H1 (cell line): ENCODE results near the gene CACNA2D4. TPM values are rescaled to one million over a fixed set of nuclear protein-coding genes. Genes with fewer than 3 reads are reported as not detected.

Source experiments
- CTCF ChIA-PET: fragments of 300-600 bp; sonication (Branson Sonifier 250); formaldehyde crosslinking; loops from one replicate; lab custom pipeline; 2021; ENCODE audit not compliant: partially characterized antibody; lab: Charles Lee
- POLR2A ChIA-PET: fragments of 300-600 bp; sonication (Branson Sonifier 250); formaldehyde crosslinking; loops from one replicate; lab custom pipeline; 2021; ENCODE audit warnings: inconsistent platforms; ENCODE audit not compliant: partially characterized antibody; lab: Charles Lee
- DNase-seq, 2 experiments: peaks; one replicate each; pipeline versions ENCODE4 v3.0.0 to v3.0.0-alpha.2; 2010 to 2022; ENCODE audit warnings: low spot score in 2 of 2, low read depth in 1 of 2, mixed read lengths in 1 of 2
- FAIRE-seq: peaks from 2 replicates; lab custom pipeline; 2011; peaks lifted over from hg19 to GRCh38; lab: Jason Lieb, UNC
- H2AFZ ChIP-seq: 2 replicates; pipeline ENCODE4 v1.8.1; 2012; ENCODE audit warnings: low read length, inconsistent platforms
- H2AK5ac ChIP-seq: 2 replicates; pipeline ENCODE4 v1.6.1; 2013; ENCODE audit warnings: low read depth, low read length
- H2BK120ac ChIP-seq: replicated peaks from 2 replicates; pipeline ENCODE3; 2013; ENCODE audit warnings: low read depth, low read length, inconsistent platforms
- H2BK12ac ChIP-seq: 2 replicates; pipeline ENCODE4 v1.6.1; 2013; ENCODE audit warnings: low read depth, low read length
- H2BK15ac ChIP-seq: 2 replicates; pipeline ENCODE4 v1.6.1; 2013; ENCODE audit warnings: low read length
- H2BK20ac ChIP-seq: 2 replicates; pipeline ENCODE4 v1.6.1; 2013; ENCODE audit warnings: low read length
- H2BK5ac ChIP-seq: 2 replicates; pipeline ENCODE4 v1.6.1; 2013; ENCODE audit warnings: low read depth, low read length
- H3K14ac ChIP-seq: 2 replicates; pipeline ENCODE4 v1.6.1; 2013; ENCODE audit warnings: inconsistent platforms; ENCODE audit not compliant: insufficient read length
- H3K18ac ChIP-seq: 2 replicates; pipeline ENCODE4 v1.6.1; 2013; ENCODE audit warnings: low read length; ENCODE audit errors: extremely low read depth
- H3K23ac ChIP-seq: 2 replicates; pipeline ENCODE4 v1.6.1; 2013; ENCODE audit warnings: inconsistent platforms; ENCODE audit not compliant: insufficient read length
- H3K23me2 ChIP-seq: 2 replicates; pipeline ENCODE4 v1.6.1; 2013; ENCODE audit warnings: low read depth, low read length
- H3K27ac ChIP-seq: 2 replicates; pipeline ENCODE4 v1.6.1; 2011; ENCODE audit warnings: low read depth, low read length, inconsistent platforms
- H3K27me3 ChIP-seq, 4 experiments: replicated peaks in 1 of 4; 1 replicate in 1 of 4; 2 replicates in 3 of 4; pipeline versions ENCODE4 v1.6.1 to v1.8.1; 2011 to 2013; ENCODE audit warnings: low read length in 3 of 4, mild to moderate bottlenecking in 3 of 4, inconsistent platforms in 2 of 4, mixed read lengths in 2 of 4, moderate library complexity in 1 of 4; ENCODE audit not compliant: control insufficient read depth in 3 of 4, insufficient read depth in 3 of 4; ENCODE audit errors: extremely low read depth in 1 of 4
- H3K36me3 ChIP-seq, 4 experiments: 2 replicates each; pipeline versions ENCODE4 v1.6.1 to v1.8.1; 2011 to 2013; ENCODE audit warnings: mild to moderate bottlenecking in 4 of 4, low read length in 3 of 4, moderate library complexity in 2 of 4, control low read depth in 1 of 4, inconsistent platforms in 1 of 4; ENCODE audit not compliant: insufficient read depth in 4 of 4, control insufficient read depth in 2 of 4
- H3K4ac ChIP-seq: replicated peaks from 2 replicates; pipeline ENCODE3; 2013; ENCODE audit warnings: low read length, low read depth, mixed read lengths, inconsistent platforms; ENCODE audit not compliant: insufficient read length
- H3K4me1 ChIP-seq, 4 experiments: replicated peaks in 1 of 4; 1 replicate in 1 of 4; 2 replicates in 3 of 4; pipeline versions ENCODE4 v1.6.1 to v1.8.1; 2011 to 2013; ENCODE audit warnings: low read length in 3 of 4, inconsistent platforms in 2 of 4, mixed read lengths in 1 of 4; ENCODE audit not compliant: insufficient read depth in 4 of 4, control insufficient read depth in 3 of 4
- H3K4me2 ChIP-seq, 2 experiments: 2 replicates each; pipeline versions ENCODE4 v1.6.1 to v1.8.1; 2011 to 2013; ENCODE audit warnings: low read depth in 2 of 2, low read length in 2 of 2, control low read depth in 1 of 2, inconsistent platforms in 1 of 2, mild to moderate bottlenecking in 1 of 2; ENCODE audit not compliant: insufficient read depth in 1 of 2
- H3K4me3 ChIP-seq, 4 experiments: fragments of 200-600, 300-600 bp in 1 of 4; sonication (generic), shearing (Covaris generic), sonication (Bioruptor Twin) in 1 of 4; 2 replicates each; pipeline versions ENCODE4 v1.5.1 to v1.8.1; 2011 to 2016; ENCODE audit warnings: low read length in 4 of 4, low read depth in 3 of 4, control low read depth in 2 of 4, inconsistent platforms in 2 of 4, mild to moderate bottlenecking in 2 of 4, mixed read lengths in 1 of 4, moderate library complexity in 1 of 4; ENCODE audit not compliant: insufficient read depth in 2 of 4; ENCODE audit errors: extremely low read depth in 1 of 4
- H3K56ac ChIP-seq: replicated peaks from 2 replicates; pipeline ENCODE3; 2013; ENCODE audit warnings: low read depth, mild to moderate bottlenecking, mixed read lengths, low read length, inconsistent platforms; ENCODE audit not compliant: insufficient read length
- H3K79me1 ChIP-seq: 2 replicates; pipeline ENCODE4 v1.6.1; 2013; ENCODE audit warnings: low read depth, low read length, control low read depth
- H3K79me2 ChIP-seq, 2 experiments: 2 replicates each; pipeline versions ENCODE4 v1.6.1 to v1.8.1; 2012 to 2013; ENCODE audit warnings: low read length in 2 of 2, mild to moderate bottlenecking in 2 of 2, inconsistent platforms in 1 of 2; ENCODE audit not compliant: insufficient read depth in 2 of 2, control insufficient read depth in 1 of 2
- H3K9ac ChIP-seq, 4 experiments: replicated peaks in 1 of 4; 1 replicate in 1 of 4; 2 replicates in 3 of 4; pipeline versions ENCODE4 v1.6.1 to v1.8.1; 2011 to 2013; ENCODE audit warnings: low read depth in 3 of 4, low read length in 3 of 4, control low read depth in 2 of 4, mild to moderate bottlenecking in 2 of 4, moderate library complexity in 2 of 4, inconsistent platforms in 1 of 4; ENCODE audit errors: extremely low read depth in 1 of 4
- H3K9me3 ChIP-seq, 2 experiments: 2 replicates each; pipeline versions ENCODE4 v1.6.1 to v1.8.1; 2012 to 2013; ENCODE audit warnings: mild to moderate bottlenecking in 2 of 2, moderate library complexity in 2 of 2, control low read depth in 1 of 2, inconsistent platforms in 1 of 2, low read depth in 1 of 2, low read length in 1 of 2, mixed read lengths in 1 of 2; ENCODE audit not compliant: insufficient read depth in 2 of 2
- H4K20me1 ChIP-seq, 2 experiments: replicated peaks in 1 of 2; 2 replicates each; pipeline versions ENCODE3 to v1.8.1; 2011 to 2013; ENCODE audit warnings: inconsistent platforms in 2 of 2, low read length in 2 of 2, mild to moderate bottlenecking in 1 of 2; ENCODE audit not compliant: insufficient read depth in 2 of 2, control insufficient read depth in 1 of 2
- H4K5ac ChIP-seq: 2 replicates; pipeline ENCODE4 v1.6.1; 2013; ENCODE audit warnings: low read length, low read depth, mixed read lengths, inconsistent platforms; ENCODE audit not compliant: insufficient read length
- H4K8ac ChIP-seq: 2 replicates; pipeline ENCODE4 v1.8.0; 2013; ENCODE audit warnings: mild to moderate bottlenecking, moderate library complexity, low read length, inconsistent platforms; ENCODE audit not compliant: insufficient read depth; ENCODE audit errors: extremely low read depth
- H4K91ac ChIP-seq: replicated peaks from 2 replicates; pipeline ENCODE3; 2013; ENCODE audit warnings: low read length, mixed read lengths, inconsistent platforms; ENCODE audit not compliant: insufficient read length
- CEBPB ChIP-seq: IDR thresholded peaks from 2 replicates; pipeline ENCODE4 v1.6.1; 2012; ENCODE audit warnings: low read depth, low read length
- CTBP2 ChIP-seq: IDR thresholded peaks from 2 replicates; pipeline ENCODE4 v1.7.0; 2011; ENCODE audit warnings: borderline replicate concordance, mild to moderate bottlenecking, moderate library complexity, mixed read lengths, low read length; ENCODE audit not compliant: insufficient read depth, insufficient read length
- EZH2 ChIP-seq: fragments of 200-600 bp; sonication (generic); IDR thresholded peaks from 2 replicates; pipeline ENCODE4 v1.7.1; 2012; ENCODE audit warnings: low read depth, mild to moderate bottlenecking, moderate library complexity, low read length, inconsistent platforms; ENCODE audit not compliant: severe bottlenecking
- HDAC6 ChIP-seq: IDR thresholded peaks from one replicate; pipeline ENCODE4 v1.7.1; 2012; ENCODE audit warnings: low read depth, mild to moderate bottlenecking, inconsistent platforms, low read length, moderate library complexity
- NRF1 ChIP-seq: IDR thresholded peaks from 2 replicates; pipeline ENCODE4 v1.6.1; 2011; ENCODE audit warnings: mild to moderate bottlenecking, low read depth, low read length, improper control_type of control experiment
- POLR2AphosphoS5 ChIP-seq: IDR thresholded peaks from 2 replicates; pipeline ENCODE4 v1.6.1; 2011; ENCODE audit warnings: low read depth, low read length
- RBBP5 ChIP-seq: IDR thresholded peaks from 2 replicates; pipeline ENCODE4 v1.7.1; 2012; ENCODE audit warnings: low read depth, mild to moderate bottlenecking, inconsistent platforms, low read length, moderate library complexity, borderline replicate concordance
- RXRA ChIP-seq: IDR thresholded peaks from 2 replicates; pipeline ENCODE4 v1.6.1; 2011; ENCODE audit warnings: low read depth, mild to moderate bottlenecking, low read length, moderate library complexity; ENCODE audit not compliant: insufficient read depth
- SAP30 ChIP-seq: fragments of 300-600 bp; sonication (generic); IDR thresholded peaks from 2 replicates; pipeline ENCODE4 v1.7.1; 2012; ENCODE audit warnings: low read length, moderate library complexity, mild to moderate bottlenecking, inconsistent platforms; ENCODE audit not compliant: insufficient read depth, insufficient replicate concordance
- SIX5 ChIP-seq: IDR thresholded peaks from 2 replicates; pipeline ENCODE4 v1.6.1; 2011; ENCODE audit warnings: mild to moderate bottlenecking, low read depth, low read length
- SP4 ChIP-seq: IDR thresholded peaks from 2 replicates; pipeline ENCODE4 v1.6.1; 2012; ENCODE audit warnings: low read length, inconsistent platforms
- TCF12 ChIP-seq: IDR thresholded peaks from 2 replicates; pipeline ENCODE4 v1.6.1; 2011; ENCODE audit warnings: low read depth, mild to moderate bottlenecking, low read length
- TEAD4 ChIP-seq: IDR thresholded peaks from 2 replicates; pipeline ENCODE4 v1.6.1; 2012; ENCODE audit warnings: low read depth, low read length, inconsistent platforms, mixed read lengths
- WGBS, 2 experiments: shearing (Covaris generic) in 1 of 2; methylation state at CpG; one replicate each; pipeline versions ENCODE4 v1.1.6 to v1.1.7; 2013 to 2015; ENCODE audit warnings: low lambda C conversion rate in 2 of 2, mixed read lengths in 2 of 2, inconsistent platforms in 1 of 2, low coverage in 1 of 2, missing lambda C conversion rate in 1 of 2; ENCODE audit not compliant: insufficient replicate concordance in 2 of 2, insufficient coverage in 1 of 2, insufficient read length in 1 of 2; ENCODE audit errors: extremely low coverage in 1 of 2, missing lambda C conversion rate in 1 of 2; 5-methylcytosine and 5-hydroxymethylcytosine counted together
- polyA plus RNA-seq, 7 experiments: library from polyadenylated mRNA; depleted of rRNA in 3 of 7; stranded (reverse) in 5 of 7; unstranded in 2 of 7; fragments of >200 nt in 5 of 7; fragments of 200-250 nt in 2 of 7; gene quantifications; 1 replicate in 5 of 7; 2 replicates in 1 of 7; 4 replicates in 1 of 7; pipeline versions ENCODE4 v1.2.1 to v1.2.3, GENCODE V29; 2011 to 2013; ENCODE audit warnings: missing spikeins in 2 of 7, mixed read lengths in 2 of 7
- total RNA-seq: library from RNA; stranded (reverse); fragmentation: NEBNext Ultra II Directional; extraction: Animal tissue kit (Norgen Biotek cat#: 25700); gene quantifications from 2 replicates; pipeline ENCODE4 v1.2.1, GENCODE V29; 2021

The CACNA2D4 gene
- total and polyA plus RNA-seq, 2 of the 8 experiments (the other 6 are each of a cell fraction or from before 2014, with no cell fraction given), result 0.44 to 0.88 TPM

- Histone ChIP-seq H3K23ac (no peak overlapping the region), H4K8ac (0 out of 2 replicates have a peak overlapping the region, but pooled peaks have one; percentile 1), H3K36me3 (no peaks in the 10 kb centered on the region), H4K5ac (no peak overlapping the region), H2BK12ac (0 out of 2 replicates have a peak overlapping the region, but pooled peaks have one; percentile 17), H3K9me3 (no peaks in the 10 kb centered on the region), H3K79me2 (no peaks in the 10 kb centered on the region), H2BK20ac (no peak overlapping the region), H2AFZ (no peak overlapping the region), H3K4me3 (no peak overlapping the region), H4K20me1 (no peaks in the 10 kb centered on the region), H3K79me1 (no peaks in the 10 kb centered on the region), H3K23me2 (no peaks in the 10 kb centered on the region), H3K4ac (no peak overlapping the region), H4K91ac (no peak overlapping the region), H3K27ac (no peak overlapping the region), H3K9ac (no peak overlapping the region), H3K14ac (no peak overlapping the region), H3K56ac (no peak overlapping the region), H3K27me3 (no peaks in the 10 kb centered on the region), H3K18ac (no peak overlapping the region), H3K4me1 (peaks cover 0 to 17% (median 6%) of the 10 kb centered on the region in 4 experiments; a peak in 6 of 7 replicates), H2BK15ac (no peak overlapping the region; the same call in 1 of the 2 replicates), H3K4me2 (peak overlapping the region; percentile 2 to 15; a peak in 2 of 4 replicates), H2BK120ac (no peak overlapping the region), H2BK5ac (no peak overlapping the region), H2AK5ac (no peak overlapping the region)
- ChIA-PET CTCF (interaction anchor here (1.0 to 2.9 kb wide), 3 partner anchors 12 to 188 kb away, joined by 3 to 11 read pairs (median 4); no protein-coding TSS in a partner anchor), POLR2A (no interaction called here)
- whole genome bisulfite sequencing, 2 experiments, result 59% methylated on average over 10 of the region's 12 CpGs; no CpG with 5 or more reads in 1 of the 2 experiments
- peak; percentile 19 for FAIRE-seq
- DNase-seq, result peak in 1 of 2 experiments; percentile 43
- TF ChIP-seq CEBPB (no peak), HDAC6 (no peak), SAP30 (no peak), CTBP2 (no peak), RBBP5 (no peak), SIX5 (no peak), POLR2AphosphoS5 (no peak), NRF1 (no peak), RXRA (no peak), TEAD4 (no peak), TCF12 (no peak), EZH2 (no peak), SP4 (no peak)
Observed at GRCh38 chr12:1844661-1845409, 73.6 kb downstream of the CACNA2D4 start.
